Breast epithelium (tissue), 3 donors: ENCODE results near the gene RMND5A.
"Not testable (repeated sequence)": the region's sequence is repeated elsewhere in the genome, so short reads cannot be mapped to it uniquely, and the experiment has no call there.

Source experiments
- CTCF ChIP-seq, 3 donors: fragments of 450-650 bp; IDR thresholded peaks; one replicate each; pipeline ENCODE4 v1.5.1; 2016 to 2017; ENCODE audit warnings: antibody characterized with exemption in 3 of 3, mild to moderate bottlenecking in 3 of 3, moderate library complexity in 3 of 3
- POLR2A ChIP-seq: fragments of 450-650 bp; IDR thresholded peaks from one replicate; pipeline ENCODE4 v1.6.1; 2016; ENCODE audit warnings: antibody characterized with exemption, mild to moderate bottlenecking, moderate library complexity
- POLR2AphosphoS5 ChIP-seq, 3 donors: sonication (generic); formaldehyde crosslinking; IDR thresholded peaks; one replicate each; pipeline ENCODE4 v1.6.1; 2017; ENCODE audit warnings: antibody characterized with exemption in 3 of 3

- not testable (repeated sequence) for TF ChIP-seq CTCF (IDR thresholded peaks at IDR 0.05); POLR2AphosphoS5 (IDR thresholded peaks at IDR 0.05); POLR2A
Observed at GRCh38 chr2:86719263-86719636, 841 bp upstream of the RMND5A start.
